Measurements from ENCODE around the gene DPYSL5. TPM values are rescaled to one million over a fixed set of nuclear protein-coding genes. Genes with fewer than 3 reads are reported as not detected.

The DPYSL5 gene
- total and polyA plus RNA-seq, 2 of the 8 experiments (the other 6 are each of a cell fraction or from before 2014, with no cell fraction given), result 11.9 to 16.4 TPM

GRCh38 chr2:26982102-26982742 is 134.3 kb downstream of the DPYSL5 start:
- Histone ChIP-seq H3K18ac (ENCODE audit: extremely low read depth, low read length) (no peak overlapping the region), H2AFZ (ENCODE audit: low read length) (0 out of 2 replicates have a peak overlapping the region, but pooled peaks have one; percentile 76), H3K14ac (ENCODE audit: insufficient read length) (no peak overlapping the region), H2BK15ac (ENCODE audit: low read length) (no peak overlapping the region), H4K5ac (ENCODE audit: insufficient read length, low read depth, low read length) (no peak overlapping the region), H3K23ac (ENCODE audit: insufficient read length) (no peak overlapping the region), H2AK5ac (ENCODE audit: low read depth, low read length) (no peak overlapping the region), H3K4ac (replicated peaks; ENCODE audit: insufficient read length, low read depth, low read length) (no peak overlapping the region), H3K4me1 (replicated peaks in 1 of 4; ENCODE audit: control insufficient read depth in 3 of 4, insufficient read depth in 4 of 4, low read length in 3 of 4) (no peaks in the 10 kb centered on the region), H3K79me1 (ENCODE audit: low read depth, low read length) (no peaks in the 10 kb centered on the region), H4K20me1 (replicated peaks in 1 of 2; ENCODE audit: control insufficient read depth in 1 of 2, insufficient read depth in 2 of 2, low read length in 2 of 2) (no peaks in the 10 kb centered on the region), H2BK20ac (ENCODE audit: low read length) (no peak overlapping the region), H3K9ac (replicated peaks in 1 of 4; ENCODE audit: extremely low read depth in 1 of 4, low read depth in 3 of 4, low read length in 3 of 4) (no peak overlapping the region), H4K8ac (ENCODE audit: extremely low read depth, insufficient read depth, low read length) (no peak overlapping the region), H3K27me3 (replicated peaks in 1 of 4; ENCODE audit: control insufficient read depth in 3 of 4, extremely low read depth in 1 of 4, insufficient read depth in 3 of 4, low read length in 3 of 4) (no peaks in the 10 kb centered on the region), H3K79me2 (ENCODE audit: control insufficient read depth in 1 of 2, insufficient read depth in 2 of 2, low read length in 2 of 2) (no peaks in the 10 kb centered on the region), H3K56ac (replicated peaks; ENCODE audit: insufficient read length, low read depth, low read length) (no peak overlapping the region), H2BK12ac (ENCODE audit: low read depth, low read length) (no peak overlapping the region), H4K91ac (replicated peaks; ENCODE audit: insufficient read length, low read length) (no peak overlapping the region), H2BK5ac (ENCODE audit: low read depth, low read length) (no peak overlapping the region), H2BK120ac (replicated peaks; ENCODE audit: low read depth, low read length) (no peak overlapping the region), H3K36me3 (ENCODE audit: control insufficient read depth in 2 of 4, insufficient read depth in 4 of 4, low read length in 3 of 4) (no peaks in the 10 kb centered on the region), H3K4me2 (ENCODE audit: insufficient read depth in 1 of 2, low read depth in 2 of 2, low read length in 2 of 2) (no peak overlapping the region), H3K23me2 (ENCODE audit: low read depth, low read length) (no peaks in the 10 kb centered on the region; the same call in 1 of the 2 replicates), H3K4me3 (ENCODE audit: extremely low read depth in 1 of 4, insufficient read depth in 2 of 4, low read depth in 3 of 4, low read length in 4 of 4) (no peak overlapping the region), H3K9me3 (ENCODE audit: insufficient read depth in 2 of 2, low read depth in 1 of 2, low read length in 1 of 2) (no peaks in the 10 kb centered on the region), H3K27ac (ENCODE audit: low read depth, low read length) (no peak overlapping the region)
- no peak for FAIRE-seq
- CTCF ChIA-PET (ENCODE audit: partially characterized antibody), result interaction anchor here (0.9 to 5.9 kb wide), 15 partner anchors 9 to 431 kb away, joined by 3 to 47 read pairs (median 11); no protein-coding TSS in a partner anchor
- no peak for DNase-seq (ENCODE audit: low read depth in 1 of 2, low spot score in 2 of 2)
- WGBS, 2 experiments (ENCODE audit: extremely low coverage in 1 of 2, insufficient coverage in 1 of 2, insufficient read length in 1 of 2, insufficient replicate concordance in 2 of 2, low coverage in 1 of 2, low lambda C conversion rate in 2 of 2, missing lambda C conversion rate in 1 of 2), result 81% methylated on average over 2 of the region's 2 CpGs; no CpG with 5 or more reads in 1 of the 2 experiments
- POLR2A ChIA-PET (ENCODE audit: partially characterized antibody), result interaction anchor here (0.9 to 2.2 kb wide), 2 partner anchors 11 to 13 kb away, joined by 4 to 12 read pairs; partner anchors contain the start of gene MAPRE3
- TF ChIP-seq CTCF (IDR thresholded peaks at IDR 0.05; ENCODE audit: control extremely low read depth in 1 of 3, insufficient read depth in 1 of 3, low read depth in 1 of 3, low read length in 3 of 3) (peak in 2 of 3 experiments; percentile 35 to 58; a peak in 3 of 4 replicates), MAX (IDR thresholded peaks at IDR 0.05) (no peak)
